ENCODE measurements around the gene DLG2. TPM values are rescaled to one million over a fixed set of nuclear protein-coding genes. Genes with fewer than 3 reads are reported as not detected.

The DLG2 gene
- total RNA-seq, 2 experiments from 2014 or later, result 2.0 to 2.1 TPM

- ATAC-seq (ENCODE audit: poor library complexity), result no peak
- H3K36me3 ChIP-seq (ENCODE audit: insufficient read depth, low read length), result no peaks in the 10 kb centered on the region
- ChIA-PET CTCF (no interaction called here), POLR2A (no interaction called here)
- DNase-seq, result no peak
- no peak overlapping the region for H3K4me3 Mint-ChIP-seq
- intact Hi-C loops (cut with DNase I, micrococcal nuclease), result no loop called here
- H3K9me3 ChIP-seq (ENCODE audit: control insufficient read depth in 1 of 2, insufficient read depth in 1 of 2, low read length in 2 of 2), result peaks cover 0 to 8% of the 10 kb centered on the region in 2 experiments
- no peak overlapping the region for H3K4me3 ChIP-seq (ENCODE audit: low read length)
- H3K4me1 Mint-ChIP-seq (ENCODE audit: low read depth), result no peaks in the 10 kb centered on the region
- no peaks in the 10 kb centered on the region for H3K36me3 Mint-ChIP-seq (ENCODE audit: low read depth)
- no peaks in the 10 kb centered on the region for H3K4me1 ChIP-seq (ENCODE audit: insufficient read depth, low read length)
- no peak for TF ChIP-seq CTCF (IDR thresholded peaks at IDR 0.05)
- H3K27me3 ChIP-seq (ENCODE audit: control insufficient read depth in 1 of 2, insufficient read depth in 2 of 2, low read length in 2 of 2), result no peaks in the 10 kb centered on the region
- no peak overlapping the region for H3K27ac ChIP-seq (ENCODE audit: low read depth in 1 of 2, low read length in 2 of 2)
- H3K27me3 Mint-ChIP-seq, result no peaks in the 10 kb centered on the region
- no peak overlapping the region for H3K27ac Mint-ChIP-seq
- H3K9me3 Mint-ChIP-seq, result peaks cover 15% of the 10 kb centered on the region
Measured at GRCh38 chr11:84855508-84856245, 771.5 kb downstream of the DLG2 start.

- ChIA-PET POLR2A (no interaction called here), CTCF (no interaction called here)
- H3K27me3 Mint-ChIP-seq, result no peaks in the 10 kb centered on the region
- intact Hi-C loops (cut with DNase I, micrococcal nuclease), result no loop called here
- ATAC-seq (ENCODE audit: poor library complexity) (no peak), DNase-seq (no peak)
- no peaks in the 10 kb centered on the region for H3K4me1 Mint-ChIP-seq (ENCODE audit: low read depth)
- no peak overlapping the region for H3K27ac Mint-ChIP-seq
- no peaks in the 10 kb centered on the region for H3K4me1 ChIP-seq (ENCODE audit: insufficient read depth, low read length)
- H3K27ac ChIP-seq (ENCODE audit: low read depth in 1 of 2, low read length in 2 of 2), result no peak overlapping the region
- no peak overlapping the region for H3K4me3 ChIP-seq (ENCODE audit: low read length)
- H3K36me3 ChIP-seq (ENCODE audit: insufficient read depth, low read length), result no peaks in the 10 kb centered on the region
- H3K9me3 ChIP-seq (ENCODE audit: control insufficient read depth in 1 of 2, insufficient read depth in 1 of 2, low read length in 2 of 2), result peaks cover 0 to 8% of the 10 kb centered on the region in 2 experiments
- no peaks in the 10 kb centered on the region for H3K36me3 Mint-ChIP-seq (ENCODE audit: low read depth)
- H3K4me3 Mint-ChIP-seq, result no peak overlapping the region
- TF ChIP-seq CTCF (IDR thresholded peaks at IDR 0.05), result no peak
- peaks cover 9% of the 10 kb centered on the region for H3K9me3 Mint-ChIP-seq
- no peaks in the 10 kb centered on the region for H3K27me3 ChIP-seq (ENCODE audit: control insufficient read depth in 1 of 2, insufficient read depth in 2 of 2, low read length in 2 of 2)
Measured at GRCh38 chr11:84854498-84854880, 772.7 kb downstream of the DLG2 start.

- Histone ChIP-seq H3K4me1 (ENCODE audit: insufficient read depth, low read length) (no peaks in the 10 kb centered on the region), H3K4me3 (ENCODE audit: low read length) (no peak overlapping the region), H3K27me3 (ENCODE audit: control insufficient read depth in 1 of 2, insufficient read depth in 2 of 2, low read length in 2 of 2) (no peaks in the 10 kb centered on the region), H3K36me3 (ENCODE audit: insufficient read depth, low read length) (no peaks in the 10 kb centered on the region), H3K27ac (ENCODE audit: low read depth in 1 of 2, low read length in 2 of 2) (no peak overlapping the region), H3K9me3 (ENCODE audit: control insufficient read depth in 1 of 2, insufficient read depth in 1 of 2, low read length in 2 of 2) (peaks cover 0 to 8% of the 10 kb centered on the region in 2 experiments)
- Mint-ChIP-seq H3K27ac (no peak overlapping the region), H3K4me1 (ENCODE audit: low read depth) (no peaks in the 10 kb centered on the region), H3K27me3 (no peaks in the 10 kb centered on the region), H3K4me3 (no peak overlapping the region), H3K36me3 (ENCODE audit: low read depth) (no peaks in the 10 kb centered on the region), H3K9me3 (peaks cover 12% of the 10 kb centered on the region)
- DNase-seq, result no peak
- POLR2A ChIA-PET, result no interaction called here
- CTCF ChIA-PET, result no interaction called here
- no peak for ATAC-seq (ENCODE audit: poor library complexity)
- TF ChIP-seq CTCF (IDR thresholded peaks at IDR 0.05), result no peak
- intact Hi-C loops (cut with DNase I, micrococcal nuclease), result no loop called here
Measured at GRCh38 chr11:84853841-84854497, 773.2 kb downstream of the DLG2 start.
